ENCODE results near the gene STK32A.
A peak's percentile ranks its signal among the peaks of the same experiment; 100 is the strongest.

STK32A gene

DNA sequence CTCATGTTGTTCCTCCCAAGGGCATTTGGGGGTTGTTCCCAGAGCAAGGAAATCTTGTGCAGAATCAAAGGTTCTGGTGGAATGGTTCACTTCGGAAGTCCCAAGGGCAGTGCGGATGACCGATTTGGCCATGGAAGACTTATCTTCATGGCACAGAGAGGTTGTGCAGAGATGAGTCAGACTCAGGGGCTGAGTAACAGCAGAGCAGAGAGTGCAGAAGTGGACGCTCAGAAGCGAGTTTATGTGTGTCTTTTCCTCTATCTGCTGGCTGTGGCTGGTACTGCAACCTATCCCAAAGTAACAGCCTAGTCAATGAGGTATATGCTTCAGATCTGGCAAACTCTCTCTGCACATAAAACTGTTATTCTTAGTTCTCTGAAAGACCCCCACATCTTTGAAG is 157.0 kb downstream of the STK32A start:
- DNase-seq (ENCODE audit: low spot score), result peak; percentile 80

- no peak for DNase-seq (ENCODE audit: low spot score)
Observed at GRCh38 chr5:147393874-147394672, 159.2 kb downstream of the STK32A start.

DNA sequence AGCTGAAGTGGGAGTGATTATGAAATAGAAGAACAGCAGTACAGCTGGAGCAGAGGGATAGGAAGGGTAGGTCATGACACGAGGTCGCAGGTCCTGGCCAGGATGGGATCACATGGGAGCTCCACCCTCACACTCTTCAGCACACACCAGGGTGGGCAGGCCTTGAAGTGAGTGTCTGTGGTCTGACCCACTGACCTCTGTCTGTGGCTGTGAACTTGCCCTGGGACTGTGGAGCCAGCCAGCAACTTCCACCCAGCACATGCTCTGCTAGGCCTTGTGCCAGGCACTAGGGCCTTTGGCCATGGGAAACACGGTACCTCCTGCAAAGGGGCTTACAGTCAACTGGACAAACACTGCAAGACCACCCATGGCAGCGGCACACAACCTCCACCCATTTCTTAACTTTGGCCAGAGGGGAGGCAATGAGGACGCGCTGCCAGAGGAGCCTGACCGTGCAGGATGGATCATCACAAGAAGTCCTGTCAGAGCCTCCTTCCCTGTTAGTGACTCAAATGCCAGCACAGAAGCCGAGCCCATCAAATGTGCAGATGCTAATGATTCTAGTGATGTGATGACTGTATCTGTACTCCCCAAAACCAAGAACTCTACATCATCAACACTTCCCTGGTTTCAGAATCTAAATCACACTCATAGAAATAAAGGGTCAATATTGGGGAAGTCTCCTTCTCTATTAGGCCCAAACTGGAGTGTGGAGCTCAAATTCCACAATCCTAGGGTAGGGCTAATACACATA is 161.4 kb downstream of the STK32A start:
- no peak for DNase-seq (ENCODE audit: low spot score)

DNA sequence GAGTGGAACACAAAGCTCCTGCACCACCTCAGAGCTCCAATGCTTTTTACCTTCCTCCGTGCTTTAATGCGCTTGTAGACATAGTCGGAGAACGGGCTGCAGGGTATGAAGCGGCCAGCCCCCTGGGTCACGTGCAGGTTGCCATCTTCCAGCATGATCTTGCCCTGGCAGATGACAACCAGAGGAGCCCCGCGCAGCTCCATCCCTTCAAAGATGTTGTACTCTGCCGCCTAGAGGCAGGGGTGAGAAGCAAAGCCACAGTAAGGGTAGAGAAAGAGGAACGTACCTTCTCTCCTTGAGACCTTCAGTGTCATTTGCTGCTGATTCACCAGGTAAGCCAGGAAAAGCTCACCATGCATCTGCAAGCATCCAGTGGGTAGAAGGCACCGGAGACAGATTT is 162.8 kb downstream of the STK32A start:
- no peak for DNase-seq (ENCODE audit: low spot score)

DNA sequence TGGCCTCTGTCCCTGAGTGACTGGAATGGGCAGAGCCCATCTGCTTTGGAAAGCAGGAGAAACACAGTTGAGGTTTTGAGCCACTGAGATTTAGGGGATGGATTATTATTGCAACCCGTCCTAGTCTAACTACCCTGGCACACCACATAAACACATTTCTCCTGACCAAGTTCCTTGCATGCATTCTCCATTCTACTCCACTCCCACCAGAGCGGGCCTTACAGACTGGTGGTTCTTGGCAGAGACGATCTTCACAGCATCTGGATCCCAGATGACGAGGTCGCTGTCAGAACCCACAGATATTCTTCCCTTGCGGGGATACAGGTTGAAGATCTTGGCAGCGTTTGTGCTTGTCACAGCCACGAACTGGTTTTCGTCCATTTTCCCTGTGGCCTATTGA is 164.0 kb downstream of the STK32A start:
- peak; percentile 72 for DNase-seq (ENCODE audit: low spot score)

DNA sequence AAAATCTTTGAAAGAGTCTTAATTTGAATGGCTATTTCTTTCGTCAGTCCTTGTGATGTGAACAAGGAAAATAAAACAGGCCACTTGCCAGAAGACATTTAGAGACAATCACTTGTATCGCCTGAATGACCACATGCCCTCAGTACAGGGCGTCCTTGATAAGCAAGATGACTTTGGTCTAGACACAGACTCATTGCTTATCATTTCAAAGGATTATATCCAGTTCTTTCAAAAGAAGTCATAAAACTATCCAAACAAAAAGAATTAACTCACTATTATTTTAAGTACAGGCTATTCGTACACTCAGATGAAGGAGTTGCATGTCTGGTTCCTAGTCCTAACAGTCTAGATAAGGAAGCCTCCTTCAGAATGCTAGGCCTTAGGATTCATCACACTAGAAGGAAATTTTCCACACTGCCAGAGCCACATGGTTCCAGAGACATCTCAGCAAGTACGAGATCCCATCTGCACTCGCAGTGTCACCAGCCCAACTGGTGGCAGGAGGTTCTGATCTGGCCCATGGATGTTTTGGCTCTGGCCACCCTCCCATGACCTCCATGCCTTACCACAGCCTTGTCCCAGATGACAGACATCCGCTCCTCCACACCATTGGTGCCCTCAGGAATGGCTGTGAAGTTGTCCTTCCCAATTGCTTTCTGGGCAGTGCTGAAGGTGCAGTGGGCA is 165.4 kb downstream of the STK32A start:
- no peak for DNase-seq (ENCODE audit: low spot score)

- no peak for DNase-seq (ENCODE audit: low spot score)
Observed at GRCh38 chr5:147400881-147401280, 166.1 kb downstream of the STK32A start.

GRCh38 chr5:147403651-147404640 is 169.1 kb downstream of the STK32A start:
- peak; percentile 92 for DNase-seq (ENCODE audit: low spot score)

DNA sequence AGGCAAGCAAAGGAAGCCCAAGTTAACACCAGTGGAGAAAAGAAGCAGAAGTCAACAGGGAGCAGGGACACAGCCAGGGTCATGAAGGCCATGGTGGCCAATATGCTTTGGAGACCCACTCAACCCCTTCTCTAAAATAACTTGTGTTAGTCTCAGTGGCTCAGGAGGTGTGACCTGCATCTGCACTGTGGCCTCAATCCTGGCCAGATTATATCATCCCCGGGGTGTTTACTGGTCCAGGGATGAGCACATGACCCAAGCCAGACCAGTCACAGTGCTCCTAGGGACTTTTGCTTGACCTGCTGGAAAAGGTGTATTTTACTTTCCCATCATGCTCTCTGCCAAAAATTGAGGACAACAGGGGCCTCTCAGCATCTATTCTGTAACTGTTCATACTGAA is 169.9 kb downstream of the STK32A start:
- DNase-seq (ENCODE audit: low spot score), result no peak

DNA sequence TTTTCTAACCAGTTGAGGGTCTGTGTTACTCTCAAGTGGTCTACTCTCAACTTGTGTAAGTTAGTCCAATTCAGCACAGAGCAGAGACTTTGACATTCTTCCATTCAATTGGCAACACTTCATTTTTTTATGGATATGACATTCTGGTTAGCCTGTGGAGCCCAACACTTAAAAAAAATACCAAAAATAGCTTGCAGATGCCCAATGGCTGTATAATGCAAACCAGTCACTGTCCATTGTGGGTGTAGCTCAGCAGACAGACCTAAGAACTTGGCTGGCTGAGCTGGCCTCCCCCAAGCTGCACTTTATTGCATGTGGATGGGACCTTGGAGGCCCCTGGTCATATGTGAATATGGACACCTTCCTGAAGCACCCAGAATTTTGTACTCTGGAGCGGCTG is 171.8 kb downstream of the STK32A start:
- DNase-seq (ENCODE audit: low spot score), result peak; percentile 32

DNA sequence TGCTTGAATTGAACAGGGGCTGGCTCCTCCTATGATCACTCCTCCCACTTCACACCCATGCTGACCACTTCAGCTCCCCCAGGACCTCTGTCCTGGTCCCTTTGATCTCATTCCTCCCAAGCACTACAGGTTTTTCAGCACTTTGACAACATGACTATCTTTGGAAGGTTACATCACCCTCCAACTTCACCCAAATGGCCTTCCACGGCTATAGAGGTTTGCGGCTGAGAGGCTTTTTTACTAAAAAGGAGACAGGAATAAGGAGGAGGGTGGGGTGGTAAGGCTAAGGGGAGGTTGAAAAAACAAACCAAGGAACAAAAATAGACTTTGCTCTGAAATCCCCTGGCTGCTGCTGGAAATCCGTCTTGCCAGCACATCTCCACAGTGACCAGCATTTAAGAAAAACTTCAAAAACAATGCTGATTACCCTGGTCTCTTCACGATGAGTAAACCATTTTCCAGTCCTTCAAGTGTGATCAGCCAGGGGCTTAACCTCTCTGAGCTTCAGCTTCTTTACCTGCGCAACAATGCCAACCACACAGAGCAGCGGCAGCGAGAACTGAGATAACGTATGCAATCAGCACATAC is 172.4 kb downstream of the STK32A start:
- peak; percentile 34 for DNase-seq (ENCODE audit: low spot score)

GRCh38 chr5:147408980-147409379 is 174.2 kb downstream of the STK32A start:
- DNase-seq (ENCODE audit: low spot score), result no peak

- DNase-seq (ENCODE audit: low spot score), result no peak
Observed at GRCh38 chr5:147410496-147411358, 175.9 kb downstream of the STK32A start.

DNA sequence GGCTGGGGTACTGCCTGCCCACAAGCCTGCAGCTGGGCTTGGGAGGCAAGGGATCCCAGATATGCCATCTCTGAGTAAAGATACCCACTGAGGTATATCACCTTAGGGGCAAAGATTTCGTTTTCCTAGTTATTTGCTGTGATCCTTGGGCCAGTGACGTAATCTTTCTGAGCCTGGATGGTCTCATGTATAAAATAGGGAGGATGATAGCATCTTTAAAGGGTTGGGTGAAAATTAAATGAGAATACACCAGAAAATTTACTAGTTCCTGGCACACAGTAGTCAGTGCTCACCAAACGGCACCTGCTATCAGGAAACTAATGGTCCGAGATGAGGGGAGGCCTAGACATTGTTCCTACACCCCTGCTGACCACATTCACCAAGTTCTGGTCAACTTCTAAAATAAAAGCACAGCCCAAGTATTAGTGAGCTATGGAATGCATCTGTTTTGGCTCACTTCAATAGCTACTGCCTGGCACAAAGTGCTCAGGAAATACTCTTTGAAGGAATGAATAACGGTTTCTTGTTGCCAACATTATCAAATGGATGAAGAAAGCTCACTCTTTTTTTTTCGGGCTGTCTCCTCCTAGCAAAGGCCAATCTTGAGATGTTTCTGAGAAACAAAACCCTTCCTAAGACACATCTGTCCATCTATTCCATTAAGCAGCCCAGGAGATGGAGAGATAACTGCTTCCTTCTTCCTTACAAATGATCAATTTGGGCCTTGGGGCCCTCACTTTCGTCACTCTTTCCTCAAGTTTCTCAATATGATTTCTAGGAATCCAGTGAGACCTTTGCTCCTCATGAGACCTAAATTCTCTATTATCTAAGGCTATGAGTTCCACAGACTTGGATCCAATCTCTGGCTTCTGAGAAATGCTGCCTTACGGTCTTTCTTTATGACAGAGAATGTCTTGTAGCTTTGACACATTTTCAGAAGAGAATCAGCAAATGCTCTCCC is 176.8 kb downstream of the STK32A start:
- DNase-seq (ENCODE audit: low spot score), result no peak

- no peak for DNase-seq (ENCODE audit: low spot score)
Observed at GRCh38 chr5:147412561-147412960, 177.7 kb downstream of the STK32A start.

DNA sequence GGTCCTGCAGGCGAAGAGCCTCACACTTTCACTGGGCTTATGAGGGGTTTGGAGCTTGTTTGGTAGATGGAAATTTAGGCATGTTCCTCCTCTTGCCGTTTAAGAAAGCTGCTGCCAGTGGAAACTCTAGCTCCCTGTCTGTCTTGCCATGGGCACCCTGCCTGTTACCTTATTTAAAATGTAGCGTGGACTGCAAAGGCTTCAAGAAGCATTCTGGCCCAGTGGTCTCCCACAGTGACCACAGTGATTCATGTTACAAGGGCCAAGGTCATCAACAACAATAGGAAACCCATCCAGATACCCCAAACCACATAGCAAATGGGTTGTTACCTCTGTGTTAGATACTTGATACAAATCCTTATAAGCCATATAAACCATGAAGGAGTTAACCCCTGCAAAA is 178.4 kb downstream of the STK32A start:
- no peak for DNase-seq (ENCODE audit: low spot score)

GRCh38 chr5:147415651-147416050 is 180.8 kb downstream of the STK32A start:
- no peak for DNase-seq (ENCODE audit: low spot score)

DNA sequence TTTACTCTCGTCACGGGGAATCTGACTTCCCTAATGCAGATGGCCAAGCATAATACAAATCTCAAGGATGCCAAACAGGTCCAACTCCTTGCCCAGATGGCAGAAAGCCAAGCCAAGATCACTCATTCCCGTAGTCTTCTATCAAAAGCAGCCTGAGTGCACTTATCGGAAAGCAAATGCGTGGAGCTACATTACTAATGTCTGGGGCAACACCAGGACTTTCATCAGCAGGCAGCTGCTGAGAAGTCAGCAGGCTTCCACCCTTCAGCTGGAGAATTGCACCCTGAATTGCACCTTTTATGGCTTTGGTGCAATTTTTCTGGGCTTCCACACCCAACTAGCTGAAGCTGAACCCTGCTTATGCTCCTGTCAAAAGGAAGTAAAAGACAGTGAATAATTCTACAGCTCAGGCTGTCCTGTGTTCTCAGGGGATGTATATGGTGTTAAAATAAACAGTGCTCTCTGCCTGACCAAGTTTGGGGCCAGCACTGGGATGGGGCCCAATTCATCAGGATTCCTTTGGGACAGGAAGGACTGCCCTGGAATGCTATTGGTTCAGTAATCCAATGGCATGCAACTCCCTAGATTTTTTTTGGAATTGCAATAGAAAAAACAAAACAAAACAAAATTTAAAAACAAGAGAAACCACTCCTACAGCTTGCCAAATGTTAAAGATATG is 182.4 kb downstream of the STK32A start:
- peak; percentile 44 for DNase-seq (ENCODE audit: low spot score)

GRCh38 chr5:147418613-147419012 is 183.8 kb downstream of the STK32A start:
- DNase-seq (ENCODE audit: low spot score), result no peak
